CD14-positive monocyte (primary cell): ENCODE measurements around the gene UBE2N. TPM values are rescaled to one million over a fixed set of nuclear protein-coding genes. Genes with fewer than 3 reads are reported as not detected.
A peak's percentile ranks its signal among the peaks of the same experiment; 100 is the strongest.

Source experiments
- DNase-seq, 3 donors: peaks; one replicate each; pipeline ENCODE4 v3.0.0-alpha.2; 2011 to 2022
- H2AFZ ChIP-seq: 2 replicates; pipeline ENCODE4 v1.6.0; 2012; ENCODE audit warnings: mild to moderate bottlenecking, low read depth, low read length, inconsistent platforms; ENCODE audit not compliant: insufficient read depth, poor library complexity, severe bottlenecking
- H3K27ac ChIP-seq, 2 donors: 1 replicate in 1 of 2; 2 replicates in 1 of 2; pipeline ENCODE4 v1.5.1; 2012 to 2013; ENCODE audit warnings: low read length in 2 of 2, control low read depth in 1 of 2, inconsistent platforms in 1 of 2, low read depth in 1 of 2, mild to moderate bottlenecking in 1 of 2
- H3K27me3 ChIP-seq, 2 donors: one replicate each; pipeline versions ENCODE4 v1.6.0 to v1.6.1; 2011 to 2013; ENCODE audit warnings: low read length in 2 of 2; ENCODE audit not compliant: control insufficient read depth in 2 of 2, insufficient read depth in 2 of 2
- H3K36me3 ChIP-seq, 2 donors: replicated peaks in 1 of 2; 1 replicate in 1 of 2; 2 replicates in 1 of 2; pipeline versions ENCODE4 v1.5.1 to v1.6.1; 2012 to 2013; ENCODE audit warnings: low read length in 2 of 2, control low read depth in 1 of 2, inconsistent platforms in 1 of 2, mild to moderate bottlenecking in 1 of 2; ENCODE audit not compliant: insufficient read depth in 2 of 2, control insufficient read depth in 1 of 2
- H3K4me1 ChIP-seq, 2 donors: 1 replicate in 1 of 2; 2 replicates in 1 of 2; pipeline versions ENCODE4 v1.5.1 to v1.6.1; 2012 to 2013; ENCODE audit warnings: low read length in 2 of 2, control low read depth in 1 of 2, inconsistent platforms in 1 of 2, mild to moderate bottlenecking in 1 of 2, moderate library complexity in 1 of 2; ENCODE audit not compliant: insufficient read depth in 2 of 2, control insufficient read depth in 1 of 2
- H3K4me2 ChIP-seq: replicated peaks from 2 replicates; pipeline ENCODE3; 2012; ENCODE audit warnings: low read length, moderate library complexity, mild to moderate bottlenecking; ENCODE audit not compliant: poor library complexity, severe bottlenecking; ENCODE audit errors: extremely low read depth
- H3K4me3 ChIP-seq, 3 experiments: fragments of 200-600 bp in 1 of 3; sonication (generic) in 1 of 3; replicated peaks in 1 of 3; 1 replicate in 2 of 3; 2 replicates in 1 of 3; pipeline ENCODE4 v1.5.1; 2011 to 2013; ENCODE audit warnings: low read length in 3 of 3, mild to moderate bottlenecking in 3 of 3, control low read depth in 2 of 3, low read depth in 2 of 3, inconsistent platforms in 1 of 3, moderate library complexity in 1 of 3
- H3K79me2 ChIP-seq: 2 replicates; pipeline ENCODE4 v1.6.0; 2012; ENCODE audit warnings: mild to moderate bottlenecking, control low read depth, inconsistent platforms, low read length, moderate library complexity; ENCODE audit not compliant: insufficient read depth
- H3K9ac ChIP-seq: 2 replicates; pipeline ENCODE4 v1.6.0; 2017; ENCODE audit warnings: low read length, mild to moderate bottlenecking; ENCODE audit not compliant: insufficient read depth, poor library complexity, severe bottlenecking
- H3K9me3 ChIP-seq, 2 donors: replicated peaks in 1 of 2; 1 replicate in 1 of 2; 2 replicates in 1 of 2; pipeline versions ENCODE4 v1.5.1 to v1.6.1; 2012 to 2013; ENCODE audit warnings: low read length in 2 of 2, control low read depth in 1 of 2; ENCODE audit not compliant: control insufficient read depth in 1 of 2, insufficient read depth in 1 of 2
- H4K20me1 ChIP-seq: 2 replicates; pipeline ENCODE4 v1.6.0; 2012; ENCODE audit warnings: mild to moderate bottlenecking, low read length, control low read depth, moderate library complexity; ENCODE audit not compliant: insufficient read depth
- H3K27ac Mint-ChIP-seq, 7 donors: one replicate each; pipeline ENCODE4 v1.8.0; 2020; ENCODE audit warnings: mild to moderate bottlenecking in 7 of 7, mixed read lengths in 7 of 7, moderate library complexity in 6 of 7, inconsistent platforms in 2 of 7
- H3K27me3 Mint-ChIP-seq, 3 donors: one replicate each; pipeline ENCODE4 v1.8.0; 2021 to 2022; ENCODE audit warnings: low read depth in 3 of 3, mild to moderate bottlenecking in 3 of 3, mixed read lengths in 3 of 3, moderate library complexity in 3 of 3, inconsistent platforms in 1 of 3
- H3K36me3 Mint-ChIP-seq, 2 donors: one replicate each; pipeline ENCODE4 v1.8.0; 2020; ENCODE audit warnings: mixed read lengths in 2 of 2, inconsistent platforms in 1 of 2, mild to moderate bottlenecking in 1 of 2
- H3K4me1 Mint-ChIP-seq: one replicate; pipeline ENCODE4 v1.8.0; 2020; ENCODE audit warnings: mild to moderate bottlenecking, mixed read lengths
- H3K4me3 Mint-ChIP-seq, 2 donors: one replicate each; pipeline ENCODE4 v1.8.0; 2020; ENCODE audit warnings: mild to moderate bottlenecking in 2 of 2, mixed read lengths in 2 of 2, moderate library complexity in 1 of 2
- H3K9me3 Mint-ChIP-seq, 7 donors: one replicate each; pipeline ENCODE4 v1.8.0; 2020 to 2022; ENCODE audit warnings: mixed read lengths in 7 of 7, mild to moderate bottlenecking in 6 of 7, moderate library complexity in 6 of 7, inconsistent platforms in 2 of 7
- CTCF ChIP-seq: fragments of 200-600 bp; IDR thresholded peaks from one replicate; pipeline ENCODE4 v1.8.0; 2022; ENCODE audit warnings: antibody characterized with exemption, mild to moderate bottlenecking
- WGBS: methylation state at CpG from one replicate; pipeline ENCODE4 v1.1.5; 2013; ENCODE audit warnings: missing lambda C conversion rate; ENCODE audit not compliant: insufficient coverage; 5-methylcytosine and 5-hydroxymethylcytosine counted together
- intact Hi-C, 2 donors: fragments of 100-400 bp; cut with micrococcal nuclease; formaldehyde crosslinking; loops; one replicate each; pipeline versions ENCODE4 v1.15.0 to v1.15.1; 2023
- polyA plus RNA-seq, 3 donors: library from polyadenylated mRNA; depleted of rRNA in 1 of 3; unstranded in 2 of 3; stranded (reverse) in 1 of 3; fragments of 300-500 nt in 2 of 3; fragments of >200 nt in 1 of 3; fragmentation: Illumina TruSeq in 2 of 3; gene quantifications; 1 replicate in 2 of 3; 2 replicates in 1 of 3; pipeline ENCODE4 v1.2.3, GENCODE V29; 2012 to 2021

The UBE2N gene
- polyA plus RNA-seq, 3 donors: 31.2 to 119 (median 108) TPM

- H3K4me3 ChIP-seq: no peak overlapping the region
- peaks cover 2% of the 10 kb centered on the region in 2 donors for H3K27me3 ChIP-seq
- H3K4me3 Mint-ChIP-seq: no peak overlapping the region
- H3K36me3 Mint-ChIP-seq: peaks cover 0 to 2% of the 10 kb centered on the region in 2 donors
- H3K9me3 Mint-ChIP-seq: peaks cover 0 to 3% (median 0%) of the 10 kb centered on the region in 7 donors
- intact Hi-C loops: no loop called here
- H4K20me1 ChIP-seq: no peaks in the 10 kb centered on the region
- no peak overlapping the region for H3K27ac ChIP-seq
- no peaks in the 10 kb centered on the region for H3K36me3 ChIP-seq
- no peak overlapping the region for H2AFZ ChIP-seq
- H3K79me2 ChIP-seq: no peaks in the 10 kb centered on the region
- no peak overlapping the region for H3K4me2 ChIP-seq
- H3K4me1 Mint-ChIP-seq: peaks cover 8% of the 10 kb centered on the region
- no peaks in the 10 kb centered on the region for H3K9me3 ChIP-seq
- DNase-seq: no peak
- no peak for TF ChIP-seq CTCF
- no peak overlapping the region for H3K9ac ChIP-seq
- 39% methylated on average over 2 of the region's 7 CpGs for WGBS
- H3K4me1 ChIP-seq: peaks cover 0 to 8% of the 10 kb centered on the region in 2 donors
- H3K27ac Mint-ChIP-seq: no peak overlapping the region
- peaks cover 3 to 16% (median 10%) of the 10 kb centered on the region in 3 donors for H3K27me3 Mint-ChIP-seq
These were observed 75.9 kb downstream of the UBE2N start for GRCh38 chr12:93365616-93366405.

GRCh38 chr12:93363841-93364297 lies 77.9 kb downstream of the UBE2N start:
- Mint-ChIP-seq H3K4me1 (peaks cover 8% of the 10 kb centered on the region), H3K27ac (peak overlapping the region in 1 of 7 donors; percentile 11), H3K27me3 (peaks cover 2 to 17% (median 8%) of the 10 kb centered on the region in 3 donors), H3K4me3 (no peak overlapping the region), H3K9me3 (peaks cover 0 to 3% (median 0%) of the 10 kb centered on the region in 7 donors), H3K36me3 (no peaks in the 10 kb centered on the region)
- Histone ChIP-seq H4K20me1 (no peaks in the 10 kb centered on the region), H2AFZ (no peak overlapping the region), H3K4me2 (no peak overlapping the region), H3K4me1 (peaks cover 0 to 8% of the 10 kb centered on the region in 2 donors), H3K4me3 (no peak overlapping the region), H3K9ac (no peak overlapping the region), H3K27me3 (peaks cover 2% of the 10 kb centered on the region in 2 donors), H3K79me2 (no peaks in the 10 kb centered on the region), H3K9me3 (no peaks in the 10 kb centered on the region), H3K36me3 (no peaks in the 10 kb centered on the region), H3K27ac (no peak overlapping the region)
- intact Hi-C loops: no loop called here
- DNase-seq: peak in 1 of 3 donors; percentile 11
- WGBS: no CpG with 5 or more reads among the region's 3 CpGs
- no peak for TF ChIP-seq CTCF
